Activated CD4-positive, alpha-beta T cell treated with anti-CD3 and anti-CD28 coated beads, Interleukin-2, amount 10 ng/mL, durations not matched to agents 7 days and 5 days (primary cell): ENCODE data around the gene SLC6A6. TPM values are rescaled to one million over a fixed set of nuclear protein-coding genes. Genes with fewer than 3 reads are reported as not detected.
A peak's percentile ranks its signal among the peaks of the same experiment; 100 is the strongest.

Experiments
- CTCF ChIA-PET: fragments of 350-600 bp; sonication (Branson Sonifier 250); formaldehyde crosslinking; loops from one replicate; lab custom pipeline; 2021; ENCODE audit warnings: antibody characterized with exemption; lab: Charles Lee
- POLR2A ChIA-PET: fragments of 350-600 bp; sonication (Branson Sonifier 250); formaldehyde crosslinking; loops from one replicate; lab custom pipeline; 2021; ENCODE audit warnings: antibody characterized with exemption; lab: Charles Lee
- DNase-seq: peaks from one replicate; pipeline ENCODE4 v3.0.0-alpha.2; 2020
- H3K27ac Mint-ChIP-seq: one replicate; pipeline ENCODE4 v1.8.0; 2021; ENCODE audit warnings: mild to moderate bottlenecking, moderate library complexity, mixed read lengths
- H3K27me3 Mint-ChIP-seq: one replicate; pipeline ENCODE4 v1.8.0; 2021; ENCODE audit warnings: mixed read lengths
- H3K36me3 Mint-ChIP-seq: one replicate; pipeline ENCODE4 v1.8.0; 2021; ENCODE audit warnings: low read depth, mixed read lengths
- H3K4me1 Mint-ChIP-seq: one replicate; pipeline ENCODE4 v1.8.0; 2021; ENCODE audit warnings: mixed read lengths
- H3K4me3 Mint-ChIP-seq: one replicate; pipeline ENCODE4 v1.8.0; 2021; ENCODE audit warnings: mild to moderate bottlenecking, moderate library complexity, mixed read lengths
- H3K9me3 Mint-ChIP-seq: one replicate; pipeline ENCODE4 v1.8.0; 2021; ENCODE audit warnings: mixed read lengths
- total RNA-seq, 2 experiments: library from RNA; stranded (reverse); gene quantifications; one replicate each; pipeline ENCODE4 v1.2.3, GENCODE V29; 2021

Gene SLC6A6
- total RNA-seq, 2 experiments from 2014 or later = 42.0 to 43.1 TPM

DNA sequence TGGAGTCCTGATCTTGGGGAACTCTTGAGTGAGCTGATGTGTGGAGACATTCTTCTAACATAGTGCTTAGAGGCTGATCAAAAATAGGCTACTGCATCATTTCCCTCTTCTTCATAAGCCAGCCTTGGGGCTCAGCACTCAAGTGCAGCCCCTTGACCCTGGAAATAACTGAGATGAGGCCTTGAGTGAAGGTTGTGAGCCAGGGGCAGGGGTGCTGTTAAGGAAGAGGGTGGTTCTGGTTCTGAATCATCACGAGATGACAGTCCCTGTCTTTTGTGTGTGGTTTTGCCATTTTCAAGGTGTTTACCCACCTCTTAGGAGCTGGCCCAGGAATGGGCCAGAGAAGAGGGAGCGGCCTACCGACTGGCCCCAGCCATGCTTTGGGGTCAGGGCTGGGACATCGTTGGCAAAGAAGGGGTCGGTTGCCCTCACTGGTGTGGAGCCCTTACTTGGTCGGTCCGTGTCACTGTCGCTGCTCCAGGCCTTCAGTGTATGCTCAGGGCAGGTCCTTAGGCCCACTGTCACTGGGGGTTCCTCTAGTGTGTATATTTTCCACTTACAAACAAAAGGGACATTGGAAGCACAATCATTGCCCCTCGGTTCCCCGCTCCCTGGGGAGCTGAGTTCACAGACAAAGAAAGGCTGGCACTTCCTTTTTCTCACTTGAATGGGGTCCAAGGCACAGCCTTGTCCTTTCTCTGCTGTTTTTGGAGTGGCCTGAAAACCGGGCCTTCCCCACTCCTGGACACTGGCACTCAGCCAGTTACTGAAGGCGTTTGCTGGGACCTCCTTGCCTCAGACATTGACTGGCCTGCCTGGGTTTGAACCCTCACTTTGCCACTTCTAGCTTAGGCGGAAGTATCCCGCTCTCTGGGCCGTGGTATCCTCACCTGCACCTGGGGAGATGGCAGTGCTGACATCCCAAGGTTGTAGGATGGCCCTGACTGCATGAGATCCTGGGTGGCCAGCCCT, 46.6 kb downstream of the SLC6A6 start:
- Mint-ChIP-seq H3K4me3 (no peak overlapping the region), H3K27ac (no peak overlapping the region), H3K4me1 (peaks cover 3% of the 10 kb centered on the region), H3K36me3 (peaks cover 45% of the 10 kb centered on the region), H3K27me3 (no peaks in the 10 kb centered on the region), H3K9me3 (no peaks in the 10 kb centered on the region)
- CTCF ChIA-PET = interaction anchor here (1.4 kb wide), 1 partner anchor 15 kb away, joined by 3 read pairs; no protein-coding TSS in a partner anchor
- no peak for DNase-seq
- POLR2A ChIA-PET = no interaction called here

- Mint-ChIP-seq H3K4me3 (no peak overlapping the region), H3K4me1 (peaks cover 3% of the 10 kb centered on the region), H3K27me3 (no peaks in the 10 kb centered on the region), H3K27ac (no peak overlapping the region), H3K9me3 (no peaks in the 10 kb centered on the region), H3K36me3 (peaks cover 41% of the 10 kb centered on the region)
- no peak for DNase-seq
- CTCF ChIA-PET = interaction anchor here (1.0 to 1.5 kb wide), 2 partner anchors 8 to 11 kb away, joined by 3 to 4 read pairs; no protein-coding TSS in a partner anchor
- POLR2A ChIA-PET = no interaction called here
These were observed 48.1 kb downstream of the SLC6A6 start for GRCh38 chr3:14450506-14450905.

- H3K27me3 Mint-ChIP-seq = no peaks in the 10 kb centered on the region
- peaks cover 3% of the 10 kb centered on the region for H3K4me1 Mint-ChIP-seq
- DNase-seq = no peak
- CTCF ChIA-PET = interaction anchor here (1.0 to 1.5 kb wide), 4 partner anchors 8 to 18 kb away, joined by 3 to 4 read pairs (median 3); no protein-coding TSS in a partner anchor
- no peaks in the 10 kb centered on the region for H3K9me3 Mint-ChIP-seq
- peak overlapping the region; percentile 34 for H3K27ac Mint-ChIP-seq
- H3K36me3 Mint-ChIP-seq = peaks cover 35% of the 10 kb centered on the region
- POLR2A ChIA-PET = no interaction called here
- no peak overlapping the region for H3K4me3 Mint-ChIP-seq
These were observed 48.7 kb downstream of the SLC6A6 start for GRCh38 chr3:14450922-14451606.

DNA sequence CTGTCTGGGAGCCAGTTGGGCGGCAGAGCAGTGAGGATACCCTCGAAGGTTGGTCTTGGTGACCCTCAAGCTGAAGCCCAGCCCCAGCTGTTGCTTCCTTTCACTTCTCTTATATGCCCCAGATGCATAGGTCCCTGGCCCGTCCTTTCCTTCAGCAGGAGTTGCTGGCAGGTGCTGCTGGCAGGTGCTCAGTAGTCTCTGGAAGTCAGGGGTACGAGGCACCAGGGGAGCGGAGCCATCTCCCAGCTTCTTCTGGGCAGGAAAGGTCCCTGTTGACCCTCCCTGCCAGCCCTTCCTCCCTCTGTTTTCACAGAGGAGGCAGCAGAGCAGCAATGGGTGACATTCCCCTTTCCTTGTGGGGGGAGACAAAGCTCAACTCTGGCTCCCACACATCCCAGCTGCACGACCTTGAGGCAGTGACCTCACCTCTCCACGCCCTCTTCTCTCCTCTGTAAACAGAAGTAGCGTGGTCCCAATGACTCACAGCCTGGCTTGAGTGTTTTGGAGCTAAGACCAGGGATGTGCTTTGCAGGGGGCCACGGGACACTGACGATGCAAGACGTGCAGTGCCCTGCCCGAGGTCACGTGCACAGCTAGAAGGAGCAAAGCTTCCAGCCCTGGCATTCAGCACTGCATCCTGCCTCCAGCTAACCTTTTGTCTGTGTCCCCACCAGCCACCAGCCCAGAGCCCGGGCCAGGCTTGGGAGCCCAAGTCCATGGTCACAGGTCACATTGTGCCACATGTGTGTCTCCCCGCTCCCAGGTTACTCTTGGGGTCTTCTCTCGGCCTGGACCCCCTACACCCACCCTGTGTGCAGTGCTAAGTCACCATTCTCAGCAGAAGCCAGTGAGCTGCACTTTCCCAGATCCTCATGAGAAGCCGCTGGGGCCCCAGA, 49.7 kb downstream of the SLC6A6 start:
- CTCF ChIA-PET = interaction anchor here (0.7 to 1.8 kb wide), 5 partner anchors 11 to 65 kb away, joined by 3 read pairs; no protein-coding TSS in a partner anchor

DNA sequence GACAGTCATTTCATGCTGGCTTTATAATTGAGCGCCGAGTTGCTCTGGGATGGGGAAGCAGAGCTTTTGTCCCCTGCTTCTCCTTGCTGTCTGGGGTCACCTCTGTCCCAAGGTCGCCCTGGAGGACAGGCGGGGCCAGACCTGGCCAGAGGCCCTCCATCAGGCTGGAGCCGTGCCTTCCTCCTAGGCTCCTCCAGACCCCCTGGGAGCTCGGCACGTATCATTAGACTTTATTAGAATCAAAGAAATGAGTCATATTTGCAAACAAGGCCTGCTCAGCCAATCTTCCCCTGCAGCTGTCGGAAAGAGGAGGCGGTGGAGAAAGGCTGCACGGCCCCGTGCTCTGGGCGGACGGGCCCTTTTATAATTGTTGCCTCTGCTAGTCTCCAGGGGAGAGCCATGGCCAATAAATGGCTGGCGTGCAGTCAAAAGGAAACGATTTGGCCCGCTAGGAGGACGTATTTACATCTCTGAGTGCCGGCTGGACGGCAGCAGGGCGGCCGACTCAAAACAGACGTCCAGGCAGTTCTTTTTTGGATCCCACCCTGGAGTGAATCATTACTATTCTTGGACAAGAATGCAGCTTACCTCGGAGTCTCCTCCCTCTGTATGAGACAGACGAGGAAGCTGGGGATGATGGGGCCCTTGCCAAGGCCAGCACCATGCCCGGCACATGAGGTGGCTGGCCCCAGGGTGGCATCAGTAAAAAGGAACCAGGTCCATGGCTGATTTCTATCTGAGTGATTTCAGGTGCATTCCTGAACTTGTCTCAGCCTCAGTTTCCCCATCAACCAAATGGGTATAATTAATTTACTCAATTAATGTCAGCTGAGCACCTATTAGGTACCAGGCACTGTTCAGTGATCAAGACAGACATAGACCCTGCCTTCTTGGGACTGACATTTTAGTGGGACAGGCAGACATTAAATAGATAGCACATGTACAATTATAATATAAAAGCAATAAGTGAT, 50.6 kb downstream of the SLC6A6 start:
- H3K27me3 Mint-ChIP-seq = no peaks in the 10 kb centered on the region
- no peaks in the 10 kb centered on the region for H3K9me3 Mint-ChIP-seq
- peaks cover 3% of the 10 kb centered on the region for H3K4me1 Mint-ChIP-seq
- H3K36me3 Mint-ChIP-seq = peaks cover 17% of the 10 kb centered on the region
- DNase-seq = no peak
- POLR2A ChIA-PET = no interaction called here
- no peak overlapping the region for H3K4me3 Mint-ChIP-seq
- CTCF ChIA-PET = interaction anchor here (0.7 to 1.8 kb wide), 3 partner anchors 12 to 192 kb away, joined by 3 read pairs; no protein-coding TSS in a partner anchor
- H3K27ac Mint-ChIP-seq = no peak overlapping the region

More for the DNA sequence above, 49.7 kb downstream of the SLC6A6 start:
- H3K9me3 Mint-ChIP-seq = no peaks in the 10 kb centered on the region
- H3K4me3 Mint-ChIP-seq = no peak overlapping the region
- peaks cover 3% of the 10 kb centered on the region for H3K4me1 Mint-ChIP-seq
- H3K27me3 Mint-ChIP-seq = no peaks in the 10 kb centered on the region
- POLR2A ChIA-PET = no interaction called here
- H3K36me3 Mint-ChIP-seq = peaks cover 27% of the 10 kb centered on the region
- DNase-seq = no peak
- no peak overlapping the region for H3K27ac Mint-ChIP-seq

DNA sequence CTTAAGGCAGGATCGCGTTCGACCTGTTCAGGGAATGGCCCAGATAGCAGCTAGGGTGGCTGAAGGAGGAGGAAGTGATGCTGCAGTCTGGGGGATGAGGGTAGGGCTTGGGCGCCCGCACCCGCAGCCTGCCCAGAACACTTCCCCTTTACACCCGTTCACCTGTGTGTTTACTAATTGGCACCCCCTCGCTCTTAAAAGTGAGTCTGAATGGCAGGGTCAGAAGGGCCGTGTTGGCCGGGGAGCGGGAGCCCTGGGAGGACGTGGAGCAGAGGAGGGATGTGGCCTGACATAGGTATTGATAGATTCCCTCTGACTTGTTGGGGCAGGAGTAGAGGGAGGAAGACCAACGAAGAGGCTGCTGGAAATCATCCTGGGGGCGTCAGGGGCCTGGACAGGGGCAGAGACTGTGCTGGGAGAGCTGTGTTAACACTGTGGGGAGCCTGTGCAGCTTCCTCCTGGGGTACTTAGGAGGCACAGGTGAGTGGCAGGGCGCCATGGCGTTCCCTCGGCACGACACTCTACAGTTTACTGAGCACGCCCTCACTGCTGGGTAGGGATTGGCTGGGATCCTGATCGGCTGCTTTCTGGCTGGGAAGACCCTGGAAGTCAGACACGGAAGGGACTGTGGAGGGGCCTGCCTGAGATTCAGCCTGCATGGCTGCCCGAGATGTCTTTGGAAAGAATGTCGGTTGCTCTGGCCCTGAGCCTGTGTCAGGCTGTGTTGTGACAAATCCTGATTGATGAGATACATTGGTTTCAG, 51.7 kb downstream of the SLC6A6 start:
- ChIA-PET POLR2A (no interaction called here), CTCF (interaction anchor here (1.0 to 1.8 kb wide), 3 partner anchors 15 to 193 kb away, joined by 3 to 4 read pairs (median 3); no protein-coding TSS in a partner anchor)
- H3K4me3 Mint-ChIP-seq = no peak overlapping the region
- H3K27me3 Mint-ChIP-seq = no peaks in the 10 kb centered on the region
- peaks cover 2% of the 10 kb centered on the region for H3K4me1 Mint-ChIP-seq
- DNase-seq = no peak
- peak overlapping the region; percentile 16 for H3K27ac Mint-ChIP-seq
- H3K9me3 Mint-ChIP-seq = no peaks in the 10 kb centered on the region
- peaks cover 9% of the 10 kb centered on the region for H3K36me3 Mint-ChIP-seq

DNA sequence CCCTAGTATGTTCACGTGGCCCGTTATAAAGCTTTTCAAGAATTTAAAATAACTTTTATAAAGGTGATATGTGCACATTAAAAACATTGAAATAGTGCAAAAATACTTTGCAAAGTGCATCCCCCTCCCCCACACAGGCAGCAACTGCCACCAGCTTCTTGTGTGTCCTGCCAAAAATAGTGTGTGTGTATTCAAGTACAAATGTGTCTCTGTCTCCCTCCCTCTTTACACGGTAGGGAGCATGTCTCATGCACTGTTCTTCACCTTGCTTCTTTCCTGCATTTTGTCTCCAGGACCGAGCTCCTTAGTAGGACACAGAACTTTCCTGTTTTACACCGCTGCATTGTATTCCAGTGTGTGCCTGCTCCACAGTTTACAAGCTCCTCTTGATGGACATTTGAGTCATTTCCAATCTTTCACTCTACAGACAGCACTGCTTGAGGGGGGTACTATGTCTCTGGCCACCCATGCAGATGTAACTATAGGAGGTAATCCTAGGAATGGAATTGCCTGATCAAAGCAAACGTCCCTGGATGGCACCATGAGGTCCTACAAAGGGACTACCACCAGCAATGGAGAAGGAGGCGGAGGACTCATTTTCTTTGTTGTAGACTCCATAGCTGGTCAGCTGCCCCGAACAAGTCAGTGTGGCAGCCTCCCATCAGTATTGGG, 52.4 kb downstream of the SLC6A6 start:
- POLR2A ChIA-PET = no interaction called here
- H3K27ac Mint-ChIP-seq = no peak overlapping the region

GRCh38 chr3:14455571-14456317, 53.3 kb downstream of the SLC6A6 start:
- ChIA-PET POLR2A (no interaction called here), CTCF (interaction anchor here (1.8 kb wide), 1 partner anchor 17 kb away, joined by 4 read pairs; no protein-coding TSS in a partner anchor)
- Mint-ChIP-seq H3K4me3 (no peak overlapping the region), H3K27ac (no peak overlapping the region), H3K9me3 (no peaks in the 10 kb centered on the region), H3K36me3 (peaks cover 18% of the 10 kb centered on the region), H3K4me1 (peaks cover 11% of the 10 kb centered on the region), H3K27me3 (no peaks in the 10 kb centered on the region)
- DNase-seq = no peak

More for the DNA sequence above, 52.4 kb downstream of the SLC6A6 start:
- DNase-seq = no peak
- CTCF ChIA-PET = interaction anchor here (1.8 kb wide), 1 partner anchor 16 kb away, joined by 4 read pairs; no protein-coding TSS in a partner anchor
- H3K9me3 Mint-ChIP-seq = no peaks in the 10 kb centered on the region
- no peak overlapping the region for H3K4me3 Mint-ChIP-seq
- no peaks in the 10 kb centered on the region for H3K27me3 Mint-ChIP-seq
- peaks cover 3% of the 10 kb centered on the region for H3K4me1 Mint-ChIP-seq
- peaks cover 11% of the 10 kb centered on the region for H3K36me3 Mint-ChIP-seq

DNA sequence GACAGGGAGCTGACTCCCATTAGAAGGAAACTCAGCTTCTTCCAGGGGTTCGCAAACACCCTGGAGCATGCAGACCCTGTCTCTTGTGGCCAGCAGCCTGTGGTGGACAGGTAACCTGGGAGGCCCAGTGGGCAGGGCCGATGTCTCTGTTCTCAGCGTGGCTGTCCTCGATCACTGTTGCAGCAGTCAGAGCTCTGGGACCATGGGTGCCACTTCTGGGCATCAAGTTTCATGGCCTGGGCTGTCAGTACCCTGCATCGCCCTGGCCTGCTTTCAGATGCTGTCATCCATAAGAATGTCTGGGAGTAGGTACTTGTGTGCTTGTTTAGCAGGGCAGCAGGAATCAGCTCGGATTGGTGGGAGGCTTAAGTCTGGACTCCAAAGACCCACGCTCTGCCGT, 54.4 kb downstream of the SLC6A6 start:
- no peaks in the 10 kb centered on the region for H3K27me3 Mint-ChIP-seq
- DNase-seq = no peak
- no peak overlapping the region for H3K27ac Mint-ChIP-seq
- peaks cover 11% of the 10 kb centered on the region for H3K36me3 Mint-ChIP-seq
- H3K4me3 Mint-ChIP-seq = no peak overlapping the region
- no peaks in the 10 kb centered on the region for H3K9me3 Mint-ChIP-seq
- H3K4me1 Mint-ChIP-seq = peaks cover 13% of the 10 kb centered on the region
- ChIA-PET CTCF (interaction anchor here (1.0 kb wide), 3 partner anchors 11 to 200 kb away, joined by 3 read pairs; no protein-coding TSS in a partner anchor), POLR2A (no interaction called here)

DNA sequence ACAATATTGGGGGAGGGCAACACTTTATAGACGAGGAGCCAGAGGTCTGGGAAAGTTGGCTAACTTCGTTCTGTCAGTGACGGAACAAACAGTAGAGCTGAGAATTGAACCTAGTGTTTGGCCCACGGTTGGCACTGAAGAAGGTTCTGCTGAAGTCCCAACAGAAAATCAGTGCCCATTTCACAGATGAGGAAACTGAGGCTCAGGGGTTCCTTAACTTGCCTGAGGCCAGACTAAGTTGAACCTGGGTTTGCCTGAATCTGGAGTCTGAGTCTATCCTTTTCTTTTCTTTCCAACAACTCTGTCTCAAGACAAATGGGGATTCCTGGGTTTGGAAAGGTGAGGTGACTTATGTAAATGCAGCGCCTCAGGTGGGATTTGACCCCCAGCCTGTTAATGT, 55.1 kb downstream of the SLC6A6 start:
- H3K27me3 Mint-ChIP-seq = no peaks in the 10 kb centered on the region

More for the DNA sequence above, 55.1 kb downstream of the SLC6A6 start:
- Mint-ChIP-seq H3K9me3 (no peaks in the 10 kb centered on the region), H3K4me3 (no peak overlapping the region), H3K36me3 (peaks cover 11% of the 10 kb centered on the region), H3K4me1 (peaks cover 13% of the 10 kb centered on the region), H3K27ac (no peak overlapping the region)
- DNase-seq = no peak
- CTCF ChIA-PET = interaction anchor here (1.0 kb wide), 3 partner anchors 11 to 201 kb away, joined by 3 read pairs; no protein-coding TSS in a partner anchor
- POLR2A ChIA-PET = no interaction called here
